Endothelial cell of umbilical vein (primary cell): Measurements from ENCODE around the gene REL. TPM values are rescaled to one million over a fixed set of nuclear protein-coding genes. Genes with fewer than 3 reads are reported as not detected.

Source experiments
- BruUV-seq: library from RNA; stranded (reverse); fragments of 400-500 nt; replicated peaks from 2 replicates; lab custom pipeline; 2021; lab: Mats Ljungman, UMichigan
- CTCF ChIA-PET: fragments of 300-600, 350-600 bp; sonication (Branson Sonifier 250); formaldehyde crosslinking; loops from one replicate; lab custom pipeline; 2021; ENCODE audit warnings: antibody characterized with exemption, inconsistent platforms; lab: Charles Lee
- POLR2A ChIA-PET: fragments of 300-600, 350-600 bp; sonication (Branson Sonifier 250); formaldehyde crosslinking; loops from one replicate; lab custom pipeline; 2021; ENCODE audit warnings: antibody characterized with exemption, inconsistent platforms; lab: Charles Lee
- DNase-seq: peaks from one replicate; pipeline ENCODE4 v3.0.0-alpha.2; 2011; ENCODE audit warnings: low read depth, low spot score
- FAIRE-seq: peaks from 2 replicates; lab custom pipeline; 2011; peaks lifted over from hg19 to GRCh38; lab: Jason Lieb, UNC
- H2AFZ ChIP-seq: 2 replicates; pipeline ENCODE4 v1.6.0; 2012; ENCODE audit warnings: low read depth, low read length, control low read depth, inconsistent platforms
- H3K27ac ChIP-seq: 2 replicates; pipeline ENCODE4 v1.5.1; 2011; ENCODE audit warnings: low read depth, mild to moderate bottlenecking, control low read depth, low read length, moderate library complexity; ENCODE audit not compliant: insufficient read depth
- H3K27me3 ChIP-seq, 2 experiments: 2 replicates each; pipeline versions ENCODE4 v1.6.0 to v1.6.1; 2011; ENCODE audit warnings: low read length in 2 of 2, mixed read lengths in 1 of 2; ENCODE audit not compliant: control insufficient read depth in 2 of 2, insufficient read depth in 2 of 2
- H3K36me3 ChIP-seq, 2 experiments: 2 replicates in 1 of 2; 3 replicates in 1 of 2; pipeline ENCODE4 v1.5.1; 2011; ENCODE audit warnings: low read length in 2 of 2, mild to moderate bottlenecking in 1 of 2, moderate library complexity in 1 of 2; ENCODE audit not compliant: control insufficient read depth in 2 of 2, insufficient read depth in 2 of 2; ENCODE audit errors: extremely low read depth in 1 of 2
- H3K4me1 ChIP-seq: 3 replicates; pipeline ENCODE4 v1.5.1; 2011; ENCODE audit warnings: mild to moderate bottlenecking, low read length; ENCODE audit not compliant: control insufficient read depth, insufficient read depth; ENCODE audit errors: extremely low read depth
- H3K4me2 ChIP-seq: 2 replicates; pipeline ENCODE4 v1.6.1; 2011; ENCODE audit warnings: low read length, control low read depth, mixed read lengths; ENCODE audit not compliant: insufficient read depth
- H3K4me3 ChIP-seq, 3 experiments: fragments of 200-600 bp in 1 of 3; sonication (generic), shearing (Covaris generic) in 1 of 3; replicated peaks in 1 of 3; 2 replicates each; pipeline ENCODE4 v1.5.1; 2011 to 2016; ENCODE audit warnings: control low read depth in 3 of 3, low read length in 3 of 3, mild to moderate bottlenecking in 2 of 3, inconsistent platforms in 1 of 3, low read depth in 1 of 3, moderate library complexity in 1 of 3; ENCODE audit not compliant: insufficient read depth in 1 of 3
- H3K79me2 ChIP-seq: 2 replicates; pipeline ENCODE4 v1.6.0; 2012; ENCODE audit warnings: low read length, inconsistent platforms; ENCODE audit not compliant: control insufficient read depth, insufficient read depth
- H3K9ac ChIP-seq: replicated peaks from 2 replicates; pipeline ENCODE3; 2011; ENCODE audit warnings: low read length, control low read depth; ENCODE audit not compliant: insufficient read depth; ENCODE audit errors: extremely low read depth
- H3K9me1 ChIP-seq: replicated peaks from 3 replicates; pipeline ENCODE4 v1.6.0; 2011; ENCODE audit warnings: mild to moderate bottlenecking, low read length; ENCODE audit not compliant: control insufficient read depth, insufficient read depth; ENCODE audit errors: extremely low read depth
- H3K9me3 ChIP-seq: replicated peaks from 2 replicates; pipeline ENCODE4 v1.5.1; 2012; ENCODE audit warnings: low read length, inconsistent platforms; ENCODE audit not compliant: control insufficient read depth, insufficient read depth
- H4K20me1 ChIP-seq: replicated peaks from 2 replicates; pipeline ENCODE3; 2011; ENCODE audit warnings: mild to moderate bottlenecking, low read length; ENCODE audit not compliant: control insufficient read depth, insufficient read depth; ENCODE audit errors: extremely low read depth
- CTCF ChIP-seq, 2 donors: IDR thresholded peaks; 1 replicate in 1 of 2; 2 replicates in 1 of 2; pipeline ENCODE4 v1.5.1; 2011; ENCODE audit warnings: low read length in 2 of 2, mild to moderate bottlenecking in 2 of 2, moderate library complexity in 2 of 2, control low read depth in 1 of 2, inconsistent platforms in 1 of 2, low read depth in 1 of 2; ENCODE audit not compliant: insufficient read depth in 1 of 2; ENCODE audit errors: extremely low read depth in 1 of 2
- EZH2 ChIP-seq: IDR thresholded peaks from 2 replicates; pipeline ENCODE4 v1.6.1; 2012; ENCODE audit warnings: borderline replicate concordance, low read depth, mild to moderate bottlenecking, moderate library complexity, low read length, inconsistent platforms; ENCODE audit not compliant: severe bottlenecking
- JUN ChIP-seq: IDR thresholded peaks from 2 replicates; pipeline ENCODE4 v1.6.1; 2011; ENCODE audit warnings: borderline replicate concordance, low read depth; ENCODE audit not compliant: insufficient read length, insufficient read depth
- POLR2AphosphoS5 ChIP-seq: IDR thresholded peaks from 2 replicates; pipeline ENCODE4 v1.6.1; 2012; ENCODE audit warnings: low read depth, mild to moderate bottlenecking, control low read depth, low read length, moderate library complexity; ENCODE audit not compliant: insufficient read depth
- dilution Hi-C: fragments of 300-500 bp; cut with MboI; formaldehyde crosslinking; loops from one replicate; pipeline ENCODE4 v1.15.0; 2019; ENCODE audit warnings: low sequenced_read_pairs; ENCODE audit not compliant: extremely low pct_ligation_motif_present
- intact Hi-C: fragments of 100-400 bp; cut with micrococcal nuclease; formaldehyde crosslinking; loops from one replicate; pipeline ENCODE4 v1.10.0; 2022
- polyA plus RNA-seq, 4 experiments: library from polyadenylated mRNA; depleted of rRNA in 3 of 4; stranded (reverse) in 3 of 4; unstranded in 1 of 4; fragments of >200 nt; gene quantifications; 2 replicates each; pipeline versions ENCODE4 v1.2.1 to v1.2.3, GENCODE V29; 2011 to 2012; ENCODE audit warnings: missing spikeins in 1 of 4
- total RNA-seq: library from RNA; stranded (reverse); gene quantifications from 2 replicates; pipeline ENCODE4 v1.2.3, GENCODE V29; 2021

Gene REL
- total and polyA plus RNA-seq, 2 donors (not counting 3 experiments of a cell fraction or from before 2014, with no cell fraction given), result 3.5 to 12.8 TPM

GRCh38 chr2:60965499-60965785, 84.1 kb downstream of the REL start:
- no peaks in the 10 kb centered on the region for H3K36me3 ChIP-seq
- FAIRE-seq (peak; percentile 21), DNase-seq (peak; percentile 19)
- H4K20me1 ChIP-seq, result no peaks in the 10 kb centered on the region
- no peaks in the 10 kb centered on the region for H3K4me1 ChIP-seq
- no peak overlapping the region for H2AFZ ChIP-seq
- no peak overlapping the region for H3K4me2 ChIP-seq
- no peaks in the 10 kb centered on the region for H3K27me3 ChIP-seq
- ChIA-PET CTCF (interaction anchor here (1.0 to 2.1 kb wide), 5 partner anchors 9 to 34 kb away, joined by 3 to 6 read pairs (median 4); no protein-coding TSS in a partner anchor), POLR2A (no interaction called here)
- no peak overlapping the region for H3K4me3 ChIP-seq
- intact Hi-C loops (no loop called here), dilution Hi-C loops (no loop called here)
- H3K79me2 ChIP-seq, result no peaks in the 10 kb centered on the region
- no peak for TF ChIP-seq JUN
- no peak for TF ChIP-seq EZH2
- no TSS peak for BruUV-seq
- no peaks in the 10 kb centered on the region for H3K9me3 ChIP-seq
- H3K27ac ChIP-seq, result no peak overlapping the region
- H3K9me1 ChIP-seq, result no peaks in the 10 kb centered on the region
- H3K9ac ChIP-seq, result no peak overlapping the region

GRCh38 chr2:60966507-60967405, 85.4 kb downstream of the REL start:
- ChIA-PET CTCF (interaction anchor here (0.8 to 2.7 kb wide), 4 partner anchors 11 to 84 kb away, joined by 3 to 14 read pairs (median 4); no protein-coding TSS in a partner anchor), POLR2A (no interaction called here)
- Histone ChIP-seq H3K79me2 (no peaks in the 10 kb centered on the region), H3K4me1 (no peaks in the 10 kb centered on the region), H3K27ac (no peak overlapping the region), H3K4me3 (no peak overlapping the region), H3K9ac (no peak overlapping the region), H3K27me3 (no peaks in the 10 kb centered on the region), H3K9me3 (no peaks in the 10 kb centered on the region), H4K20me1 (no peaks in the 10 kb centered on the region), H2AFZ (no peak overlapping the region), H3K9me1 (no peaks in the 10 kb centered on the region), H3K36me3 (no peaks in the 10 kb centered on the region), H3K4me2 (no peak overlapping the region)
- TF ChIP-seq POLR2AphosphoS5 (no peak), CTCF (IDR thresholded peaks at IDR 0.05; ENCODE audit: extremely low read depth in 1 of 2, insufficient read depth in 1 of 2, low read depth in 1 of 2, low read length in 2 of 2) (no peak)
- FAIRE-seq (no peak), DNase-seq (no peak)
- dilution Hi-C loops, result no loop called here
- no TSS peak for BruUV-seq
- intact Hi-C loops, result no loop called here
